B cell (primary cell): Measurements from ENCODE around the gene SAFB. TPM values are rescaled to one million over a fixed set of nuclear protein-coding genes. Genes with fewer than 3 reads are reported as not detected.
A peak's percentile ranks its signal among the peaks of the same experiment; 100 is the strongest.

ENCODE experiments used
- ATAC-seq: fragments of 200-7000 bp; cut with Tn5 transposase; one replicate; pipeline ENCODE4 v1.10.0; 2021; ENCODE audit warnings: low read depth, mild to moderate bottlenecking, moderate number of reproducible peaks, moderate library complexity
- CTCF ChIA-PET: fragments of 350-600 bp; sonication (Branson Sonifier 250); formaldehyde crosslinking; loops from one replicate; lab custom pipeline; 2021; ENCODE audit warnings: antibody characterized with exemption, inconsistent platforms; lab: Charles Lee
- POLR2A ChIA-PET: fragments of 350-600 bp; sonication (Branson Sonifier 250); formaldehyde crosslinking; loops from one replicate; lab custom pipeline; 2021; ENCODE audit warnings: antibody characterized with exemption; lab: Charles Lee
- DNase-seq: peaks from one replicate; pipeline ENCODE4 v3.0.0; 2013
- H2AFZ ChIP-seq: 2 replicates; pipeline ENCODE4 v1.6.1; 2012; ENCODE audit warnings: mild to moderate bottlenecking, low read depth, low read length; ENCODE audit not compliant: insufficient read depth, poor library complexity, severe bottlenecking
- H3K27ac ChIP-seq, 2 donors: 1 replicate in 1 of 2; 2 replicates in 1 of 2; pipeline ENCODE4 v1.5.1; 2012 to 2013; ENCODE audit warnings: low read length in 2 of 2, mild to moderate bottlenecking in 2 of 2, moderate library complexity in 1 of 2
- H3K27me3 ChIP-seq, 4 experiments: fragments of 200-600 bp in 1 of 4; sonication (generic) in 1 of 4; replicated peaks in 1 of 4; 1 replicate in 2 of 4; 2 replicates in 2 of 4; pipeline versions ENCODE4 v1.6.1 to v1.7.0; 2013 to 2016; ENCODE audit warnings: low read length in 3 of 4, mild to moderate bottlenecking in 2 of 4, mixed read lengths in 1 of 4, moderate library complexity in 1 of 4; ENCODE audit not compliant: insufficient read depth in 4 of 4, control insufficient read depth in 3 of 4; ENCODE audit errors: control extremely low read depth in 1 of 4
- H3K36me3 ChIP-seq, 2 experiments: replicated peaks in 1 of 2; 1 replicate in 1 of 2; 2 replicates in 1 of 2; pipeline versions ENCODE4 v1.6.1 to v1.7.1; 2013; ENCODE audit warnings: low read length in 1 of 2; ENCODE audit not compliant: insufficient read depth in 2 of 2, control insufficient read depth in 1 of 2; ENCODE audit errors: control extremely low read depth in 1 of 2, extremely low read depth in 1 of 2
- H3K4me1 ChIP-seq, 2 donors: fragments of 200-600 bp in 1 of 2; sonication (generic) in 1 of 2; 1 replicate in 1 of 2; 2 replicates in 1 of 2; pipeline versions ENCODE4 v1.5.1 to v1.6.1; 2013 to 2017; ENCODE audit warnings: low read length in 2 of 2; ENCODE audit not compliant: control insufficient read depth in 2 of 2, insufficient read depth in 2 of 2
- H3K4me2 ChIP-seq: replicated peaks from 2 replicates; pipeline ENCODE3; 2012; ENCODE audit warnings: mild to moderate bottlenecking, low read depth, low read length; ENCODE audit not compliant: poor library complexity, severe bottlenecking
- H3K4me3 ChIP-seq, 5 experiments: fragments of 200-600 bp in 1 of 5; sonication (generic) in 1 of 5; 1 replicate in 3 of 5; 2 replicates in 2 of 5; pipeline versions ENCODE4 v1.5.1 to v1.7.0; 2011 to 2016; ENCODE audit warnings: low read length in 4 of 5, mild to moderate bottlenecking in 4 of 5, low read depth in 2 of 5, control low read depth in 1 of 5, moderate library complexity in 1 of 5; ENCODE audit not compliant: insufficient read depth in 1 of 5; ENCODE audit errors: control extremely low read depth in 1 of 5, extremely low read depth in 1 of 5
- H3K79me2 ChIP-seq: fragments of 200-600 bp; sonication (generic); one replicate; pipeline ENCODE4 v1.6.0; 2016; ENCODE audit warnings: low read length; ENCODE audit not compliant: control insufficient read depth, insufficient read depth
- H3K9ac ChIP-seq: fragments of 200-600 bp; sonication (generic); 2 replicates; pipeline ENCODE4 v1.6.1; 2017; ENCODE audit warnings: mild to moderate bottlenecking, low read length, moderate library complexity
- H3K9me3 ChIP-seq, 3 donors: one replicate each; pipeline versions ENCODE4 v1.6.1 to v1.7.1; 2013; ENCODE audit warnings: low read length in 2 of 3; ENCODE audit not compliant: control insufficient read depth in 2 of 3, insufficient read depth in 1 of 3; ENCODE audit errors: control extremely low read depth in 1 of 3
- H4K20me1 ChIP-seq: 2 replicates; pipeline ENCODE4 v1.6.0; 2012; ENCODE audit warnings: mild to moderate bottlenecking, low read length; ENCODE audit not compliant: insufficient read depth, control insufficient read depth, poor library complexity, severe bottlenecking
- H3K27ac Mint-ChIP-seq: one replicate; pipeline ENCODE4 v1.8.0; 2021; ENCODE audit warnings: mixed read lengths
- H3K27me3 Mint-ChIP-seq: one replicate; pipeline ENCODE4 v1.8.0; 2021; ENCODE audit warnings: mixed read lengths
- H3K4me1 Mint-ChIP-seq: one replicate; pipeline ENCODE4 v1.8.0; 2021; ENCODE audit warnings: mixed read lengths
- H3K4me3 Mint-ChIP-seq: one replicate; pipeline ENCODE4 v1.8.0; 2021; ENCODE audit warnings: mixed read lengths
- H3K9me3 Mint-ChIP-seq: one replicate; pipeline ENCODE4 v1.8.0; 2022; ENCODE audit warnings: mixed read lengths; ENCODE audit not compliant: insufficient read depth
- EZH2 ChIP-seq: IDR thresholded peaks from 2 replicates; pipeline ENCODE4 v1.6.1; 2012; ENCODE audit warnings: borderline replicate concordance, low read depth, mild to moderate bottlenecking, moderate library complexity, low read length; ENCODE audit not compliant: insufficient read depth, poor library complexity, severe bottlenecking
- WGBS: methylation state at CpG from one replicate; pipeline ENCODE4 v1.1.5; 2013; ENCODE audit warnings: missing lambda C conversion rate; ENCODE audit not compliant: insufficient coverage; 5-methylcytosine and 5-hydroxymethylcytosine counted together
- intact Hi-C: fragments of 100-400 bp; cut with micrococcal nuclease; formaldehyde crosslinking; loops from one replicate; pipeline ENCODE4 v1.10.0; 2022
- polyA plus RNA-seq: library from polyadenylated mRNA; depleted of rRNA; stranded (reverse); fragments of >200 nt; gene quantifications from 2 replicates; pipeline ENCODE4 v1.2.3, GENCODE V29; 2012
- total RNA-seq, 2 donors: library from RNA; stranded (reverse); fragments of 120-200 nt in 1 of 2; gene quantifications; 1 replicate in 1 of 2; 2 replicates in 1 of 2; pipeline versions ENCODE4 v1.2.3 to v1.2.4, GENCODE V29; 2013 to 2022
- TF ChIP-seq, protein P1 (sequence below): fragments of 200-600 bp; IDR thresholded peaks from one replicate; pipeline ENCODE4 v1.8.0; 2022; ENCODE audit warnings: antibody characterized with exemption, mild to moderate bottlenecking

Gene SAFB
- total and polyA plus RNA-seq, 2 donors (not counting 1 experiment from before 2014, with no cell fraction given): 91.0 to 221 TPM

DNA sequence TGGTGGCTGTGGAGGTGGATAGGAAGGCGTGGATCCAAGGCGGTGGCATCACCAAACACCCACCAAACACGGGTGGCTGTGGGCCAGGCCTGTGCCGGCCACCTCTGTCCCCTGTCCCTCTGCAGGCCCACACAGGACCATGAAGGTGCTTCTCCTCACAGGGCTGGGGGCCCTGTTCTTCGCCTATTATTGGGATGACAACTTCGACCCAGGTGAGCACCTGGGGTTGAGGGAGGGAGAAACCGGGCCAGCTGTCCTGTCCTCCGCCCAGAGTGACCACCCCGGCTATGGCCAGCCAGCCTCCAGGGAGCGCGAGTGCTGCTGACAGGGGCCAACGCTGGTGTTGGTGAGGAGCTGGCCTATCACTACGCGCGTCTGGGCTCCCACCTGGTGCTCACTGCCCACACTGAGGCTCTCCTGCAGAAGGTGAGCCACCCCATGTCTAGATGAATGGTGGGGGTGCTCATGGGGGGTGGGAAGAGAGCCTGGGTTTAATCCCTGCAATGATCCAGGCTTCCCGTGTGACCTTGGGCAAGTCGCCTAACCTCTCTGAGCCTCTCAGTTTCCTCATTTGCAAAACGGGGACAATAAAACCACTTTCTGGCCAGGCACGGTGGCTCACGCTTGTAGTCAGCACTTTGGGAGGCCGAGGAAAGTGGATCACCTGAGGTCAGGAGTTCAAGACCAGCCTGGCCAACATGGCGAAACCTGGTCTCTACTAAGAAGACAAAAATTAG lies 62.0 kb downstream of the SAFB start:
- Histone ChIP-seq H2AFZ (no peak overlapping the region), H3K27me3 (no peaks in the 10 kb centered on the region), H3K9ac (no peak overlapping the region), H3K27ac (no peak overlapping the region), H3K36me3 (no peaks in the 10 kb centered on the region), H3K9me3 (peaks cover 0 to 15% (median 0%) of the 10 kb centered on the region in 3 donors), H3K4me2 (no peak overlapping the region), H4K20me1 (no peaks in the 10 kb centered on the region), H3K79me2 (peaks cover 3% of the 10 kb centered on the region), H3K4me1 (peaks cover 18 to 27% of the 10 kb centered on the region in 2 donors), H3K4me3 (no peak overlapping the region)
- intact Hi-C loops: loop anchor here (5.0 to 10.0 kb wide), 2 partner anchors 1662 to 1920 kb away; partner anchors contain the start of genes APBA3, ARHGEF18 and MRPL54
- TF ChIP-seq, protein P1, sequence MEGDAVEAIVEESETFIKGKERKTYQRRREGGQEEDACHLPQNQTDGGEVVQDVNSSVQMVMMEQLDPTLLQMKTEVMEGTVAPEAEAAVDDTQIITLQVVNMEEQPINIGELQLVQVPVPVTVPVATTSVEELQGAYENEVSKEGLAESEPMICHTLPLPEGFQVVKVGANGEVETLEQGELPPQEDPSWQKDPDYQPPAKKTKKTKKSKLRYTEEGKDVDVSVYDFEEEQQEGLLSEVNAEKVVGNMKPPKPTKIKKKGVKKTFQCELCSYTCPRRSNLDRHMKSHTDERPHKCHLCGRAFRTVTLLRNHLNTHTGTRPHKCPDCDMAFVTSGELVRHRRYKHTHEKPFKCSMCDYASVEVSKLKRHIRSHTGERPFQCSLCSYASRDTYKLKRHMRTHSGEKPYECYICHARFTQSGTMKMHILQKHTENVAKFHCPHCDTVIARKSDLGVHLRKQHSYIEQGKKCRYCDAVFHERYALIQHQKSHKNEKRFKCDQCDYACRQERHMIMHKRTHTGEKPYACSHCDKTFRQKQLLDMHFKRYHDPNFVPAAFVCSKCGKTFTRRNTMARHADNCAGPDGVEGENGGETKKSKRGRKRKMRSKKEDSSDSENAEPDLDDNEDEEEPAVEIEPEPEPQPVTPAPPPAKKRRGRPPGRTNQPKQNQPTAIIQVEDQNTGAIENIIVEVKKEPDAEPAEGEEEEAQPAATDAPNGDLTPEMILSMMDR: no peak
- TF ChIP-seq EZH2: no peak
- POLR2A ChIA-PET: no interaction called here
- DNase-seq (no peak), ATAC-seq (no peak)
- CTCF ChIA-PET: no interaction called here
- Mint-ChIP-seq H3K4me1 (peaks cover 36% of the 10 kb centered on the region), H3K27me3 (no peaks in the 10 kb centered on the region), H3K4me3 (no peak overlapping the region), H3K27ac (no peak overlapping the region), H3K9me3 (no peaks in the 10 kb centered on the region)
- 94% methylated on average over 19 of the region's 22 CpGs for WGBS

DNA sequence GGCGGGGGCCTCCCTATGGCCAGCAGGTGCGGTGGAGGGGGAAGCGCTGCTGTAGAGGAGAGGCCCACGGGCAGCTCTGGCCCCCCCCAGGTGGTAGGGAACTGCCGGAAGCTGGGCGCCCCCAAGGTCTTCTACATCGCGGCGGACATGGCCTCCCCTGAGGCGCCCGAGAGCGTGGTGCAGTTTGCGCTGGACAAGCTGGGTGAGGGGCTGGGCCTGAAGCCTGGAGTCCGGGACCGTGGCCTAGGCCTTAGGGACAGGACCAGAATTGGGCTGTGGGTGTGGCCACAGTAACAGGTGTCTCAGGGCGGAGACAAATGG lies 63.4 kb downstream of the SAFB start:
- no peaks in the 10 kb centered on the region for H3K27me3 ChIP-seq
- intact Hi-C loops: loop anchor here (5.0 to 10.0 kb wide), 2 partner anchors 1661 to 1921 kb away; partner anchors contain the start of genes APBA3, ARHGEF18 and MRPL54

More for the DNA sequence above, 63.4 kb downstream of the SAFB start:
- H2AFZ ChIP-seq: peak overlapping the region; percentile 80
- Mint-ChIP-seq H3K27ac (peak overlapping the region; percentile 92), H3K9me3 (no peaks in the 10 kb centered on the region), H3K4me3 (peak overlapping the region; percentile 93), H3K4me1 (peaks cover 42% of the 10 kb centered on the region), H3K27me3 (no peaks in the 10 kb centered on the region)
- ATAC-seq (no peak), DNase-seq (no peak)
- peak overlapping the region; percentile 83 for H3K4me2 ChIP-seq
- peak overlapping the region; percentile 70 for H3K9ac ChIP-seq
- H3K79me2 ChIP-seq: peaks cover 13% of the 10 kb centered on the region
- ChIA-PET POLR2A (interaction anchor here (0.6 to 1.9 kb wide), 5 partner anchors 9 to 1924 kb away, joined by 3 to 13 read pairs (median 4); partner anchors contain the start of genes LONP1, SAFB and SAFB2), CTCF (interaction anchor here (1.5 to 1.6 kb wide), 5 partner anchors 10 to 65 kb away, joined by 3 to 10 read pairs (median 3); partner anchors contain the start of genes CATSPERD and LONP1)
- H4K20me1 ChIP-seq: peaks cover 13% of the 10 kb centered on the region
- H3K4me3 ChIP-seq: peak overlapping the region in 4 of 5 experiments; percentile 44 to 71 (median 68)
- TF ChIP-seq EZH2: no peak
- TF ChIP-seq, protein P1: no peak
- WGBS: 6% methylated on average over 16 of the region's 16 CpGs
- H3K36me3 ChIP-seq: no peaks in the 10 kb centered on the region
- peak overlapping the region; percentile 56 to 76 for H3K27ac ChIP-seq
- H3K9me3 ChIP-seq: peaks cover 0 to 13% (median 0%) of the 10 kb centered on the region in 3 donors
- peaks cover 13 to 32% of the 10 kb centered on the region in 2 donors for H3K4me1 ChIP-seq
